Measurements from ENCODE around the gene GAL3ST1. TPM values are rescaled to one million over a fixed set of nuclear protein-coding genes. Genes with fewer than 3 reads are reported as not detected.

Gene GAL3ST1
- total and polyA plus RNA-seq, 2 of the 8 experiments (the other 6 are each of a cell fraction or from before 2014, with no cell fraction given): 11.0 to 32.5 TPM

DNA sequence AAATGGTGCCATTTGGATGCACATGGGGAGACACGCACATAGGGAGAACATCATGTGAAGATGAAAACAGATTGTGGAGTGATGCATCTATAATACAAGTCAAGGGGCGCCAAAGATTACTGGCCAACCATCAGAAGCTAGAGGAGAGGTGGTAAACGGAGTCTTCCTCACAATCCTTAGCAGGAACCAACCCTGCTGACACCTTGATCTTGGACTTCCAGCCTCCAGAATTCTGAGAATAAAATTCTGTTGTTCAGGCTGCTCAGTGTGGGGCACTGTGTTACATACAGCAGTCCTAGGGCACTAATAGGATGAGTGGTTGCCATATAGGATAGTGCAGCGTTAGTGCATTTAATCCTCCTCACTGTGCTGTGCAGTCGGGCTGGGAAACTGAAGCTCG, 61.0 kb downstream of the GAL3ST1 start (continued):
- no peak for TF ChIP-seq KDM4A (IDR thresholded peaks at IDR 0.05; ENCODE audit: low read depth, low read length, severe bottlenecking)

All from H1 (cell line).